GM15510 (cell line): ENCODE data around the gene COL13A1.

Experiments used
- POLR2A ChIP-seq: IDR thresholded peaks from 3 replicates; pipeline ENCODE4 v1.6.1; 2011; ENCODE audit warnings: borderline replicate concordance; ENCODE audit not compliant: insufficient read length; ENCODE audit errors: extremely low read depth

COL13A1 gene

DNA sequence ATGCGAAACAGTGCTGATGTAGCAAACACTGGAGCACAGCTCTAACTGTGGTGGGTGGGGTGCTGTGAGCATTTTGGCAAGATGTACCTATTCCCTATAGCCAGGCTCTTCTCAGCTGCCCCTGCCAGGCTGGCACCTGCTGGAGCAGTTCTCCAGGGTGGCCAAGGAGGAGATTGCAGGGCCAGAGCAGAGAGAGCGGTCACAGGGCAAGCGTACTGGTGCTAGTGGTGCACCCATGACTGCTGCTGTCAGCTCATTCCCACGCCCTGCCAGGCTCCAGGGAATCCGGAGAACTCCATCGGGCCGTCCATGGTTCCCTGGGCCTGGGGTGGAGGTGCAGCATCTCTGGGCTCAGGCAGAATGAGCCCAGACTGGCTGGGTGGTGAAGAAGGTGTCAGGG lies 2.1 kb downstream of the COL13A1 start:
- TF ChIP-seq POLR2A: no peak

- TF ChIP-seq POLR2A: no peak
Measured at GRCh38 chr10:69804775-69805174, 3.1 kb downstream of the COL13A1 start.

GRCh38 chr10:69807122-69807521 lies 5.4 kb downstream of the COL13A1 start:
- no peak for TF ChIP-seq POLR2A

GRCh38 chr10:69807696-69808095 lies 6.0 kb downstream of the COL13A1 start:
- TF ChIP-seq POLR2A: no peak

- no peak for TF ChIP-seq POLR2A
Measured at GRCh38 chr10:69809318-69809717, 7.6 kb downstream of the COL13A1 start.

- no peak for TF ChIP-seq POLR2A
Measured at GRCh38 chr10:69810097-69810496, 8.4 kb downstream of the COL13A1 start.

DNA sequence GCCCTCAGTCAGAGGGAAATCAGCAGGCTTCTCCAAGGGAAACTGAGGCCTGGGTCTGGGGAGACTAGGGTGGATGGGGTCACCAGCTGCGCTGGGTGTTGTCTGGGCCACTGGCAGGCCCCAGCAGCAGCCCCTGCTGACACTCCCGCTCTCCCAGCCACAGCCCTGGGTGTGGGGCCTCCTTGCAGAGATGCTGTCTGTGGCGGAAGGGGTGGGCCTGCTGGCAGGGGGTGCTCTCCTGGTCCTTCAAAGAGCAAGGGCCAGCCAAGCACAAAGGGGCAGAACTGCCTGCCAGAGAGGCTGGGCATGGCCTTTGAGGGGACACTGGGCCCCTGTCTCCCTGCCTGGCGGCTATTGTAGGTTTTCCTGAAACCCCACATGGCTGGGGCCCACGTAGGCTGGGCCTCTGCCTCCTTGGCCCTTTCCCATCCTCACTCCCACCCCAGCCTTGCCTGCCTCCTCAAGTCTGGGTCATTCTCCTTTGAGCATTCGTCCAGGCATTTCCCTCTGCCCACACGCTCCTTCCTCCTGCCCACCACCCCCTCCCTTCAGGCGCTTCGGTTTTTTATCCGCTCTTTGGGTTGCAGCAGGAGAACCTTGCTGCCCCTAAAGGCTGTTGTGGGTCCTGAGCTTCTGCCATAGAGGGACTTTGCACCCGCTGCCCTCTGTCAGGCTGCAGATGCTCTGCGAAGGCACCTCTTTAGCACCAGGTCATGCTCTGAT lies 9.1 kb downstream of the COL13A1 start:
- TF ChIP-seq POLR2A: no peak

- no peak for TF ChIP-seq POLR2A
Measured at GRCh38 chr10:69813632-69814031, 11.9 kb downstream of the COL13A1 start.

- no peak for TF ChIP-seq POLR2A
Measured at GRCh38 chr10:69814251-69814650, 12.5 kb downstream of the COL13A1 start.

- no peak for TF ChIP-seq POLR2A
Measured at GRCh38 chr10:69815104-69815503, 13.4 kb downstream of the COL13A1 start.

GRCh38 chr10:69816521-69816920 lies 14.8 kb downstream of the COL13A1 start:
- TF ChIP-seq POLR2A: no peak

- TF ChIP-seq POLR2A: no peak
Measured at GRCh38 chr10:69817078-69817581, 15.4 kb downstream of the COL13A1 start.

DNA sequence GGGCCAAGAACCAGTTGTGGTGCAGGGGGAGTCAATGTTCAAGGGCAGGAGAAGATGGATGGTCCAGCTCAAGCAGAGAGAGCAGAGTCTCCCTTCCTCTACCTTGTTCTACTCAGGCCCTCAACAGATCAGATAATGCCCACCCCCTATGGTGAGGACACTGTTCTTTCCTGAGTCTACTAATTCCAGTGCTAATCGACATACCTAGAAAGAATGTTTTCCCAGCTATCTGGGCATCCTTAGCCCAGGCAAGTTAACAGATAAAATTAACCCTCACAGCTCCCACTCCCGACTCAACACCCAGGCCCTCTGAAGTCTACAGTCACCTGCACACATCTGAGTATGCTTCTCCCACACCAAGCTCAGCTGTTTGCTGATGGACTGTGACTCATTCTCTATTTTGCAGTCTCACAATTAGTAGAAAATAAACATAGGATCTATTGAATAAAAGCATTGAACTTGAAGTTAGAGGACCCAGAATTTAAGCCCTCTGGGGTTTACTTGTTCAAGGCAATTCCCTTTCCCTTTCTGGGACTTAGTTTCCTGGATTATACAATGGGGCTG lies 17.1 kb downstream of the COL13A1 start:
- no peak for TF ChIP-seq POLR2A

- no peak for TF ChIP-seq POLR2A
Measured at GRCh38 chr10:69819716-69820506, 18.2 kb downstream of the COL13A1 start.

GRCh38 chr10:69820817-69821216 lies 19.1 kb downstream of the COL13A1 start:
- TF ChIP-seq POLR2A: no peak

- no peak for TF ChIP-seq POLR2A
Measured at GRCh38 chr10:69825604-69826003, 23.9 kb downstream of the COL13A1 start.

DNA sequence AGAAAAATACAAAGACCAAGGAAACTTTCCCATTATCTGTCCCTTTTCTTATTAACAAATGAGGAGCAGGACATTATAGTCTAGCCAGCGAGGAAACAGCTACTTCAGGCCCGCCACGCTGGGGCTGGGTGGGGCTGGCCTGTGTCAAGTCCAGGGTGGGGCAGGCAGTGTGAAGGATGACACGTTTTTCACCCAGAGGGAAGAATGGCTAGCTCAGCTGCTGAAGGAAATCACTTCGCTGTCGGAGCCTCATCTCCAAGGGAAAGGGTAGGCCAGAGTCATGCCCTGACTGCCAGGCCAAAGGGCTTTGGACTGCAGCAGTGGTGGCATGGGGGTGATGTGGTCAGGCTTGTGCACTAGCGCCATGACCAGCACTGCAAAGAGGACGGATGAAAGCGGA lies 24.4 kb downstream of the COL13A1 start:
- TF ChIP-seq POLR2A: no peak
